Endothelial cell of umbilical vein (primary cell): ENCODE measurements around the gene PRR5L.

ENCODE experiments used
- EZH2 ChIP-seq: IDR thresholded peaks from 2 replicates; pipeline ENCODE4 v1.6.1; 2012; ENCODE audit warnings: borderline replicate concordance, low read depth, mild to moderate bottlenecking, moderate library complexity, low read length, inconsistent platforms; ENCODE audit not compliant: severe bottlenecking
- POLR2A ChIP-seq: IDR thresholded peaks from 2 replicates; pipeline ENCODE4 v1.6.1; 2012; ENCODE audit warnings: low read depth, mild to moderate bottlenecking, control low read depth, low read length

DNA sequence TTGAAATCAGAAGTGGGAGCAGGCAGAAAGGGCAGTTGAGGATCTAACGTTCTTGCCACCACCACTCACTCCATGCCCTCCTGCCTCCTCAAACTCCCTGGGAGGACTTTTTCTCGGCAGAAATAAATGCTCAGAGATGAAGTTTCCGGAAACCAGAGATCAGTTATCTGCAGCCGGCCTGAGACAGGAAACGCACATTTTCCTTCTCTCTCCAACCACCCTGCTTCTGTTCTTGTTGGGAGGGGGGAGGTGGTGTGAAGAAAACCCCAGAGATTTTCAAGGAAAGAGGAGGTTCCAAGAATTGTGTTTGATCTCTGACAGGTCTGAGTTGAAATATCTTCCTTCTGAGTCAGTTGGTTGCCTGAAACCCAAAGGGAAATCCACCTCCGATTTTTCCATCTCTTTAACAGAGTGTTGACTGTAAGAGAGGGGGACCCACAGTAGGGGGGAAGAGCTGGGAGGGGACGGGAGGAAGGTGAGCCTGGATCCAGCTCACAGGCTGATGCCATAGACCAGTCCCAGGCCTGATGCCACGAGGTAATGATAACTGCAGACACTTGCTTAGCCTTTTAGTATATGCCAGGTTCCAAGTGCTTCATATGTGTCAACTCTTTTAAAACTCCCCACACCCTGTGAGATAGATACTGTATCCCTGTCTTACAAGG lies 113.2 kb downstream of the PRR5L start:
- TF ChIP-seq POLR2A = peak; percentile 39
- no peak for TF ChIP-seq EZH2
